Ectodermal cell (in vitro differentiated cells): Measurements from ENCODE around the gene ITPA.

ENCODE experiments used
- H3K27ac ChIP-seq: 2 replicates; pipeline ENCODE4 v1.7.0; 2013; ENCODE audit warnings: mild to moderate bottlenecking, low read depth, low read length; ENCODE audit not compliant: insufficient read depth, poor library complexity, severe bottlenecking
- H3K27me3 ChIP-seq: 2 replicates; pipeline ENCODE4 v1.7.0; 2013; ENCODE audit warnings: mild to moderate bottlenecking, low read length; ENCODE audit not compliant: insufficient read depth, control insufficient read depth, poor library complexity, severe bottlenecking
- H3K36me3 ChIP-seq: one replicate; pipeline ENCODE4 v1.7.0; 2013; ENCODE audit warnings: low read length; ENCODE audit not compliant: control insufficient read depth, insufficient read depth
- H3K4me1 ChIP-seq: one replicate; pipeline ENCODE4 v1.7.0; 2013; ENCODE audit warnings: low read length; ENCODE audit not compliant: control insufficient read depth, insufficient read depth
- H3K4me3 ChIP-seq: 2 replicates; pipeline ENCODE4 v1.7.0; 2013; ENCODE audit warnings: low read depth, low read length, control low read depth; ENCODE audit not compliant: insufficient read depth
- H3K9me3 ChIP-seq: 2 replicates; pipeline ENCODE4 v1.7.0; 2013; ENCODE audit warnings: mild to moderate bottlenecking, low read length, moderate library complexity; ENCODE audit not compliant: control insufficient read depth
- WGBS, 2 experiments: methylation state at CpG; one replicate each; pipeline ENCODE4 v1.1.7; 2013; ENCODE audit warnings: missing lambda C conversion rate in 2 of 2; 5-methylcytosine and 5-hydroxymethylcytosine counted together

Gene ITPA

GRCh38 chr20:3221398-3222226, 12.3 kb downstream of the ITPA start:
- Histone ChIP-seq H3K36me3 (peaks cover 10% of the 10 kb centered on the region), H3K4me3 (no peak overlapping the region), H3K27me3 (no peaks in the 10 kb centered on the region), H3K27ac (no peak overlapping the region), H3K4me1 (no peaks in the 10 kb centered on the region), H3K9me3 (no peaks in the 10 kb centered on the region)
- 94% methylated on average over 18 of the region's 18 CpGs for WGBS, 2 experiments

- Histone ChIP-seq H3K4me3 (no peak overlapping the region), H3K27me3 (no peaks in the 10 kb centered on the region), H3K9me3 (no peaks in the 10 kb centered on the region), H3K4me1 (no peaks in the 10 kb centered on the region), H3K27ac (no peak overlapping the region), H3K36me3 (peaks cover 10% of the 10 kb centered on the region)
- WGBS, 2 experiments = 86 to 87% methylated on average over 25 of the region's 25 CpGs
These were observed 13.6 kb downstream of the ITPA start for GRCh38 chr20:3222635-3223600.

GRCh38 chr20:3223651-3223993, 14.3 kb downstream of the ITPA start:
- H3K4me1 ChIP-seq = no peaks in the 10 kb centered on the region
- no peaks in the 10 kb centered on the region for H3K9me3 ChIP-seq
- no peak overlapping the region for H3K27ac ChIP-seq
- H3K27me3 ChIP-seq = no peaks in the 10 kb centered on the region
- peaks cover 10% of the 10 kb centered on the region for H3K36me3 ChIP-seq
- 92 to 94% methylated on average over 6 of the region's 6 CpGs for WGBS, 2 experiments
- H3K4me3 ChIP-seq = no peak overlapping the region

- 92 to 94% methylated on average over 20 of the region's 20 CpGs for WGBS, 2 experiments
- H3K4me3 ChIP-seq = no peak overlapping the region
These were observed 14.8 kb downstream of the ITPA start for GRCh38 chr20:3223994-3224680.

GRCh38 chr20:3224681-3225421, 15.6 kb downstream of the ITPA start:
- no peaks in the 10 kb centered on the region for H3K4me1 ChIP-seq
- peaks cover 8% of the 10 kb centered on the region for H3K36me3 ChIP-seq
- no peaks in the 10 kb centered on the region for H3K27me3 ChIP-seq
- no peak overlapping the region for H3K27ac ChIP-seq
- WGBS, 2 experiments = 95% methylated on average over 8 of the region's 8 CpGs
- no peaks in the 10 kb centered on the region for H3K9me3 ChIP-seq
- H3K4me3 ChIP-seq = no peak overlapping the region

More at GRCh38 chr20:3223994-3224680, 14.8 kb downstream of the ITPA start:
- Histone ChIP-seq H3K36me3 (peaks cover 10% of the 10 kb centered on the region), H3K27ac (no peak overlapping the region), H3K9me3 (no peaks in the 10 kb centered on the region), H3K27me3 (no peaks in the 10 kb centered on the region), H3K4me1 (no peaks in the 10 kb centered on the region)

- Histone ChIP-seq H3K36me3 (no peaks in the 10 kb centered on the region), H3K4me1 (no peaks in the 10 kb centered on the region), H3K4me3 (no peak overlapping the region), H3K27ac (no peak overlapping the region), H3K9me3 (no peaks in the 10 kb centered on the region), H3K27me3 (no peaks in the 10 kb centered on the region)
- 93 to 95% methylated on average over 10 of the region's 10 CpGs for WGBS, 2 experiments
These were observed 16.8 kb downstream of the ITPA start for GRCh38 chr20:3226093-3226492.

- H3K9me3 ChIP-seq = no peaks in the 10 kb centered on the region
- WGBS, 2 experiments = 94% methylated on average over 14 of the region's 14 CpGs
- no peaks in the 10 kb centered on the region for H3K4me1 ChIP-seq
- no peak overlapping the region for H3K4me3 ChIP-seq
- H3K27ac ChIP-seq = no peak overlapping the region
- no peaks in the 10 kb centered on the region for H3K27me3 ChIP-seq
- no peaks in the 10 kb centered on the region for H3K36me3 ChIP-seq
These were observed 17.6 kb downstream of the ITPA start for GRCh38 chr20:3226864-3227263.

- no peaks in the 10 kb centered on the region for H3K9me3 ChIP-seq
- WGBS, 2 experiments = 87 to 88% methylated on average over 7 of the region's 7 CpGs
- H3K4me1 ChIP-seq = no peaks in the 10 kb centered on the region
- H3K36me3 ChIP-seq = no peaks in the 10 kb centered on the region
- no peak overlapping the region for H3K27ac ChIP-seq
- no peak overlapping the region for H3K4me3 ChIP-seq
- no peaks in the 10 kb centered on the region for H3K27me3 ChIP-seq
These were observed 18.2 kb downstream of the ITPA start for GRCh38 chr20:3227506-3227905.

GRCh38 chr20:3227936-3228749, 18.8 kb downstream of the ITPA start:
- Histone ChIP-seq H3K4me1 (no peaks in the 10 kb centered on the region), H3K27me3 (no peaks in the 10 kb centered on the region), H3K9me3 (no peaks in the 10 kb centered on the region), H3K36me3 (no peaks in the 10 kb centered on the region), H3K27ac (no peak overlapping the region), H3K4me3 (no peak overlapping the region)
- 92 to 93% methylated on average over 38 to 40 of the region's 42 CpGs for WGBS, 2 experiments
